ENCODE data around the gene ADCY2. TPM values are rescaled to one million over a fixed set of nuclear protein-coding genes. Genes with fewer than 3 reads are reported as not detected.

The ADCY2 gene
- polyA plus RNA-seq, 4 donors: 0.87 to 3.7 (median 2.2) TPM

- Histone ChIP-seq H3K4me3 (ENCODE audit: low read depth in 1 of 3, low read length in 3 of 3) (no peak overlapping the region), H3K27ac (ENCODE audit: low read depth in 1 of 3, low read length in 2 of 3) (peak overlapping the region in 1 of 3 donors; percentile 27), H3K27me3 (ENCODE audit: control insufficient read depth in 3 of 3, insufficient read depth in 3 of 3, low read length in 3 of 3) (no peaks in the 10 kb centered on the region), H3K4me1 (ENCODE audit: control insufficient read depth in 3 of 3, insufficient read depth in 2 of 3, low read depth in 1 of 3, low read length in 2 of 3) (peaks cover 2 to 16% (median 8%) of the 10 kb centered on the region in 3 donors), H3K9me3 (ENCODE audit: control insufficient read depth in 2 of 2, insufficient read depth in 1 of 2, low read depth in 1 of 2, low read length in 1 of 2) (no peaks in the 10 kb centered on the region), H3K36me3 (ENCODE audit: control insufficient read depth in 3 of 3, insufficient read depth in 2 of 3, low read depth in 1 of 3, low read length in 3 of 3) (peaks cover 6 to 11% (median 9%) of the 10 kb centered on the region in 3 donors)
- WGBS, 3 donors: 74 to 85% (median 75%) methylated on average over 9 of the region's 9 CpGs
- DNase-seq (no peak), FAIRE-seq (no peak)
Measured at GRCh38 chr5:7873216-7873615, 477.3 kb downstream of the ADCY2 start.

- Histone ChIP-seq H3K4me1 (ENCODE audit: control insufficient read depth in 3 of 3, insufficient read depth in 2 of 3, low read depth in 1 of 3, low read length in 2 of 3) (peaks cover 5 to 24% (median 8%) of the 10 kb centered on the region in 3 donors), H3K27me3 (ENCODE audit: control insufficient read depth in 3 of 3, insufficient read depth in 3 of 3, low read length in 3 of 3) (no peaks in the 10 kb centered on the region), H3K27ac (ENCODE audit: low read depth in 1 of 3, low read length in 2 of 3) (no peak overlapping the region), H3K9me3 (ENCODE audit: control insufficient read depth in 2 of 2, insufficient read depth in 1 of 2, low read depth in 1 of 2, low read length in 1 of 2) (peaks cover 0 to 3% of the 10 kb centered on the region in 2 donors), H3K36me3 (ENCODE audit: control insufficient read depth in 3 of 3, insufficient read depth in 2 of 3, low read depth in 1 of 3, low read length in 3 of 3) (peaks cover 6 to 14% (median 9%) of the 10 kb centered on the region in 3 donors), H3K4me3 (ENCODE audit: low read depth in 1 of 3, low read length in 3 of 3) (no peak overlapping the region)
- FAIRE-seq: no peak
- 95 to 98% (median 97%) methylated on average over 2 of the region's 2 CpGs for WGBS, 3 donors
- DNase-seq: no peak
Measured at GRCh38 chr5:7874639-7875038, 478.7 kb downstream of the ADCY2 start.

- H3K9me3 ChIP-seq (ENCODE audit: control insufficient read depth in 2 of 2, insufficient read depth in 1 of 2, low read depth in 1 of 2, low read length in 1 of 2): peaks cover 0 to 8% of the 10 kb centered on the region in 2 donors
- H3K4me1 ChIP-seq (ENCODE audit: control insufficient read depth in 3 of 3, insufficient read depth in 2 of 3, low read depth in 1 of 3, low read length in 2 of 3): peaks cover 6 to 26% (median 8%) of the 10 kb centered on the region in 3 donors
- no peak for DNase-seq
- 96 to 98% (median 97%) methylated on average over 4 of the region's 4 CpGs for WGBS, 3 donors
- FAIRE-seq: no peak
- H3K4me3 ChIP-seq (ENCODE audit: low read depth in 1 of 3, low read length in 3 of 3): no peak overlapping the region
- H3K27me3 ChIP-seq (ENCODE audit: control insufficient read depth in 3 of 3, insufficient read depth in 3 of 3, low read length in 3 of 3): no peaks in the 10 kb centered on the region
- H3K27ac ChIP-seq (ENCODE audit: low read depth in 1 of 3, low read length in 2 of 3): no peak overlapping the region
- peaks cover 6 to 19% (median 9%) of the 10 kb centered on the region in 3 donors for H3K36me3 ChIP-seq (ENCODE audit: control insufficient read depth in 3 of 3, insufficient read depth in 2 of 3, low read depth in 1 of 3, low read length in 3 of 3)
Measured at GRCh38 chr5:7875151-7875550, 479.2 kb downstream of the ADCY2 start.

- no peak overlapping the region for H3K27ac ChIP-seq (ENCODE audit: low read depth in 1 of 3, low read length in 2 of 3)
- peaks cover 0 to 14% of the 10 kb centered on the region in 2 donors for H3K9me3 ChIP-seq (ENCODE audit: control insufficient read depth in 2 of 2, insufficient read depth in 1 of 2, low read depth in 1 of 2, low read length in 1 of 2)
- no peak for FAIRE-seq
- peaks cover 2 to 16% (median 4%) of the 10 kb centered on the region in 3 donors for H3K4me1 ChIP-seq (ENCODE audit: control insufficient read depth in 3 of 3, insufficient read depth in 2 of 3, low read depth in 1 of 3, low read length in 2 of 3)
- H3K36me3 ChIP-seq (ENCODE audit: control insufficient read depth in 3 of 3, insufficient read depth in 2 of 3, low read depth in 1 of 3, low read length in 3 of 3): peaks cover 6 to 29% (median 14%) of the 10 kb centered on the region in 3 donors
- H3K4me3 ChIP-seq (ENCODE audit: low read depth in 1 of 3, low read length in 3 of 3): no peak overlapping the region
- DNase-seq: no peak
- 77 to 81% (median 77%) methylated on average over 3 of the region's 3 CpGs for WGBS, 3 donors
- no peaks in the 10 kb centered on the region for H3K27me3 ChIP-seq (ENCODE audit: control insufficient read depth in 3 of 3, insufficient read depth in 3 of 3, low read length in 3 of 3)
Measured at GRCh38 chr5:7876867-7877266, 480.9 kb downstream of the ADCY2 start.

- no peak overlapping the region for H3K4me3 ChIP-seq (ENCODE audit: low read depth in 1 of 3, low read length in 3 of 3)
- H3K4me1 ChIP-seq (ENCODE audit: control insufficient read depth in 3 of 3, insufficient read depth in 2 of 3, low read depth in 1 of 3, low read length in 2 of 3): peaks cover 2 to 15% (median 4%) of the 10 kb centered on the region in 3 donors
- H3K36me3 ChIP-seq (ENCODE audit: control insufficient read depth in 3 of 3, insufficient read depth in 2 of 3, low read depth in 1 of 3, low read length in 3 of 3): peaks cover 10 to 32% (median 17%) of the 10 kb centered on the region in 3 donors
- DNase-seq (peak in 1 of 2 donors; percentile 39), FAIRE-seq (no peak)
- H3K9me3 ChIP-seq (ENCODE audit: control insufficient read depth in 2 of 2, insufficient read depth in 1 of 2, low read depth in 1 of 2, low read length in 1 of 2): peaks cover 0 to 14% of the 10 kb centered on the region in 2 donors
- peak overlapping the region in 1 of 3 donors; percentile 32 for H3K27ac ChIP-seq (ENCODE audit: low read depth in 1 of 3, low read length in 2 of 3)
- no peaks in the 10 kb centered on the region for H3K27me3 ChIP-seq (ENCODE audit: control insufficient read depth in 3 of 3, insufficient read depth in 3 of 3, low read length in 3 of 3)
- WGBS, 3 donors: 59 to 71% (median 70%) methylated on average over 9 of the region's 9 CpGs
Measured at GRCh38 chr5:7877851-7878250, 481.9 kb downstream of the ADCY2 start.

- no peak for FAIRE-seq
- H3K9me3 ChIP-seq (ENCODE audit: control insufficient read depth in 2 of 2, insufficient read depth in 1 of 2, low read depth in 1 of 2, low read length in 1 of 2): peaks cover 0 to 14% of the 10 kb centered on the region in 2 donors
- H3K36me3 ChIP-seq (ENCODE audit: control insufficient read depth in 3 of 3, insufficient read depth in 2 of 3, low read depth in 1 of 3, low read length in 3 of 3): peaks cover 8 to 30% (median 17%) of the 10 kb centered on the region in 3 donors
- peak overlapping the region in 2 of 3 donors; percentile 27 to 42 for H3K27ac ChIP-seq (ENCODE audit: low read depth in 1 of 3, low read length in 2 of 3)
- no peak for DNase-seq
- peaks cover 2 to 15% (median 4%) of the 10 kb centered on the region in 3 donors for H3K4me1 ChIP-seq (ENCODE audit: control insufficient read depth in 3 of 3, insufficient read depth in 2 of 3, low read depth in 1 of 3, low read length in 2 of 3)
- no peaks in the 10 kb centered on the region for H3K27me3 ChIP-seq (ENCODE audit: control insufficient read depth in 3 of 3, insufficient read depth in 3 of 3, low read length in 3 of 3)
- no peak overlapping the region for H3K4me3 ChIP-seq (ENCODE audit: low read depth in 1 of 3, low read length in 3 of 3)
Measured at GRCh38 chr5:7878381-7878873, 482.5 kb downstream of the ADCY2 start.
